ENCODE data around the gene RARS2.
"Not testable (repeated sequence)": the region's sequence is repeated elsewhere in the genome, so short reads cannot be mapped to it uniquely, and the experiment has no call there.

RARS2 gene

GRCh38 chr6:87589693-87590416 lies at the start of gene RARS2, which contains the start of gene ORC3:
Gene RARS2, minus strand, starts transcription at chr6:87589987. Its CDS starts 30 bp downstream, at chr6:87589957.
Gene ORC3, plus strand, starts transcription at chr6:87590135. Its CDS starts 34 bp downstream, at chr6:87590169.
- peak; percentile 93 for DNase-seq

- DNase-seq = no peak
These were observed 49.6 kb upstream of the RARS2 start for GRCh38 chr6:87639373-87639772.

- DNase-seq = no peak
These were observed 47.3 kb upstream of the RARS2 start for GRCh38 chr6:87637106-87637505.

GRCh38 chr6:87636315-87636714 lies 46.5 kb upstream of the RARS2 start:
- no peak for DNase-seq

GRCh38 chr6:87633851-87634250 lies 44.1 kb upstream of the RARS2 start:
- no peak for DNase-seq

- no peak for DNase-seq
These were observed 41.0 kb upstream of the RARS2 start for GRCh38 chr6:87630746-87631145.

GRCh38 chr6:87628881-87629280 lies 39.1 kb upstream of the RARS2 start:
- no peak for DNase-seq

- DNase-seq = no peak
These were observed 38.6 kb upstream of the RARS2 start for GRCh38 chr6:87628424-87628823.

GRCh38 chr6:87623248-87623647 lies 33.5 kb upstream of the RARS2 start:
- no peak for DNase-seq

- no peak for DNase-seq
These were observed 28.7 kb upstream of the RARS2 start for GRCh38 chr6:87618531-87618930.

GRCh38 chr6:87617405-87617804 lies 27.6 kb upstream of the RARS2 start:
- DNase-seq = no peak

- not testable (repeated sequence) for DNase-seq
These were observed 23.2 kb upstream of the RARS2 start for GRCh38 chr6:87613018-87613417.

- no peak for DNase-seq
These were observed 19.0 kb upstream of the RARS2 start for GRCh38 chr6:87608802-87609201.

- no peak for DNase-seq
These were observed 16.4 kb upstream of the RARS2 start for GRCh38 chr6:87606199-87606598.

- no peak for DNase-seq
These were observed 10.8 kb upstream of the RARS2 start for GRCh38 chr6:87600576-87600975.

- no peak for DNase-seq
These were observed 1.2 kb upstream of the RARS2 start for GRCh38 chr6:87590990-87591389.

- DNase-seq = no peak
These were observed 662 bp upstream of the RARS2 start for GRCh38 chr6:87590417-87590880.

- no peak for DNase-seq
These were observed 905 bp downstream of the RARS2 start for GRCh38 chr6:87588756-87589407.

- DNase-seq = no peak
These were observed 3.3 kb downstream of the RARS2 start for GRCh38 chr6:87586371-87587077.

GRCh38 chr6:87583822-87584221 lies 6.0 kb downstream of the RARS2 start:
- no peak for DNase-seq

- DNase-seq = peak; percentile 47
These were observed 14.4 kb downstream of the RARS2 start for GRCh38 chr6:87575423-87575822.

- DNase-seq = peak; percentile 94
These were observed 15.5 kb downstream of the RARS2 start for GRCh38 chr6:87574237-87574804.

GRCh38 chr6:87573307-87574024 lies 16.3 kb downstream of the RARS2 start:
- no peak for DNase-seq

Measured in NCI-H2029 (cell line).